ENCODE measurements around the gene LMNTD1.

The LMNTD1 gene

DNA sequence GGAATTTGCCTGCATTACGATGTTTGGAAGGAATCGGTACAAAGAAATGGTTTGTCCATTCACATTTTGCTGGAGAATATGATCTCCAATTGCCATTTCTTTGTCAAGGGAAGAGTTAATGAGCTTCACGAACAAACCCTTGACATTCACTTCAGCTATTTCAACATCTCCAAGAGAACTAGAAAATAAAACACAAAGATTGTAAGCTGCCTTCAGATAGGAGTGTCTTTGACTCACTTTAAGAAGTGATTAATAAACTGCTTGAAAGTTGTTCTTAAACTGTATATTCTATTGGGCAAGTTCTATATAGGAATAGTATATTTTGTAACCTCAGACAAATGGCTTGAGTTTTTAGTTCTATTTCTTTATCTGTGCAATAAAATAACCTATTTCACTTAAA, 26.3 kb downstream of the LMNTD1 start:
- no peak overlapping the region for H3K27ac ChIP-seq (ENCODE audit: low read depth, low read length)
- H3K4me2 ChIP-seq (ENCODE audit: low read depth, low read length, poor library complexity, severe bottlenecking), result no peak overlapping the region
- H3K4me3 ChIP-seq (ENCODE audit: insufficient read depth, low read length, poor library complexity, severe bottlenecking), result no peak overlapping the region
- H3K9me3 ChIP-seq (ENCODE audit: insufficient read depth, low read length), result no peaks in the 10 kb centered on the region
- no peaks in the 10 kb centered on the region for H3F3A ChIP-seq (ENCODE audit: insufficient read depth)
- no peaks in the 10 kb centered on the region for H3K9me2 ChIP-seq (replicated peaks; ENCODE audit: insufficient read depth, low read length)
- H3K9ac ChIP-seq (ENCODE audit: low read length), result no peak overlapping the region
- H3K27me3 ChIP-seq (ENCODE audit: low read length), result no peaks in the 10 kb centered on the region
- H4K20me1 ChIP-seq (ENCODE audit: low read depth, low read length), result no peaks in the 10 kb centered on the region
- TF ChIP-seq, protein P1, sequence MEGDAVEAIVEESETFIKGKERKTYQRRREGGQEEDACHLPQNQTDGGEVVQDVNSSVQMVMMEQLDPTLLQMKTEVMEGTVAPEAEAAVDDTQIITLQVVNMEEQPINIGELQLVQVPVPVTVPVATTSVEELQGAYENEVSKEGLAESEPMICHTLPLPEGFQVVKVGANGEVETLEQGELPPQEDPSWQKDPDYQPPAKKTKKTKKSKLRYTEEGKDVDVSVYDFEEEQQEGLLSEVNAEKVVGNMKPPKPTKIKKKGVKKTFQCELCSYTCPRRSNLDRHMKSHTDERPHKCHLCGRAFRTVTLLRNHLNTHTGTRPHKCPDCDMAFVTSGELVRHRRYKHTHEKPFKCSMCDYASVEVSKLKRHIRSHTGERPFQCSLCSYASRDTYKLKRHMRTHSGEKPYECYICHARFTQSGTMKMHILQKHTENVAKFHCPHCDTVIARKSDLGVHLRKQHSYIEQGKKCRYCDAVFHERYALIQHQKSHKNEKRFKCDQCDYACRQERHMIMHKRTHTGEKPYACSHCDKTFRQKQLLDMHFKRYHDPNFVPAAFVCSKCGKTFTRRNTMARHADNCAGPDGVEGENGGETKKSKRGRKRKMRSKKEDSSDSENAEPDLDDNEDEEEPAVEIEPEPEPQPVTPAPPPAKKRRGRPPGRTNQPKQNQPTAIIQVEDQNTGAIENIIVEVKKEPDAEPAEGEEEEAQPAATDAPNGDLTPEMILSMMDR (IDR thresholded peaks at IDR 0.05; ENCODE audit: insufficient read depth, low read length, poor library complexity, severe bottlenecking), result no peak
- no peak for TF ChIP-seq EZH2phosphoT487 (conservative IDR thresholded peaks at IDR 0.05; ENCODE audit: low read length)
- H2AFZ ChIP-seq (ENCODE audit: low read depth, low read length, severe bottlenecking), result no peak overlapping the region
- no peaks in the 10 kb centered on the region for H3K36me3 ChIP-seq (ENCODE audit: low read length)
- H3K79me2 ChIP-seq (ENCODE audit: insufficient read depth, low read length), result no peaks in the 10 kb centered on the region

DNA sequence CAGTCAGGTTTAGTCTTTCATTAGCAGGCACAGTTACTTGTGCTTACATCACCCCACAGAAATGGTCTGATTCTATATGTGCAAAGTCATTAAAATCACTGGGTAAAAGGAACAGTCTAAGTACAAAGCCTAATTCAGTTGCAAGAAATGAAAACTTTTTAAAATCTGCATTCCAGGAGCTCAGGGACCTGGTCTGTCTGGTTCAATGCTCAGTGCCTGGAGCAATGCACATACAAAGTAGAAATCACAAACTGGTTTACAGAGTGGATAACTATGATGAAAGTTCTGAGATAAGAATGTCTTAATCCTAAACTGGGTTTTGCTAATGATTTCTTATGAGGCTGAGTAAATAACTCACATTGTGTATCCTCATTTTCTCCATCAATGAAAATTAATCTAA, 28.7 kb downstream of the LMNTD1 start:
- Histone ChIP-seq H2AFZ (ENCODE audit: low read depth, low read length, severe bottlenecking) (no peak overlapping the region), H4K20me1 (ENCODE audit: low read depth, low read length) (no peaks in the 10 kb centered on the region), H3K79me2 (ENCODE audit: insufficient read depth, low read length) (no peaks in the 10 kb centered on the region), H3K9me2 (replicated peaks; ENCODE audit: insufficient read depth, low read length) (no peaks in the 10 kb centered on the region), H3K4me2 (ENCODE audit: low read depth, low read length, poor library complexity, severe bottlenecking) (no peak overlapping the region), H3F3A (ENCODE audit: insufficient read depth) (no peaks in the 10 kb centered on the region), H3K36me3 (ENCODE audit: low read length) (no peaks in the 10 kb centered on the region), H3K27me3 (ENCODE audit: low read length) (no peaks in the 10 kb centered on the region), H3K9me3 (ENCODE audit: insufficient read depth, low read length) (no peaks in the 10 kb centered on the region), H3K27ac (ENCODE audit: low read depth, low read length) (no peak overlapping the region), H3K9ac (ENCODE audit: low read length) (no peak overlapping the region), H3K4me3 (ENCODE audit: insufficient read depth, low read length, poor library complexity, severe bottlenecking) (no peak overlapping the region)
- no peak for TF ChIP-seq EZH2phosphoT487 (conservative IDR thresholded peaks at IDR 0.05; ENCODE audit: low read length)
- TF ChIP-seq, protein P1 (IDR thresholded peaks at IDR 0.05; ENCODE audit: insufficient read depth, low read length, poor library complexity, severe bottlenecking), result no peak

DNA sequence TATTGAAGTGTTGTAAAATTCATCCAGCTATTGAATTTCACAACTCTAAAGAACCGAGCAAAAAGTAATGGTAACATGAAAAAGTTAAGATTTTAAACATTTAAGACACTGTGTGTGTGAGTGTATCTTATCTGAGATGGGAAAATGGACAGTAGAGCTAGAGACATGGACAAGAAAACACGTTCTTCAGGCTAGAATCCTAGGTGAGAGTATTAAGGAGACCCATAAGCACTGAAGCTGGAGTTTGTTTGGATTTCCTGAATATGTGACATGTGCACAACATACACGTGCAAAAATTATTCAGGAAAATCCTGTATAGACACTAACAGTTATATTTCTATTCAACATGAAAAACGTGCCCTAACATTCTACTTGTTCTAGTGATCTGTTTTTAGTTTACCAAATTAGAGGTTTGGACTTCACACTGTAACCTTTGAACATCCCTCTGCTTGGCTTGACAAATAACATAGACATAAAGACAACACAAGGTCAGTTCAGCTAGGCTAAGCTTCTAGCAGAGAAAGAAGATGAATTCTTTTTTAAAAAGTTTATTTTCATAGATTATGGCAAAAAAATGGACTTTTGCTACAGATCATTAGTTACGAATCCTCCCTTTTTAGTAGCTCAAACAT, 31.3 kb downstream of the LMNTD1 start:
- Histone ChIP-seq H3K79me2 (ENCODE audit: insufficient read depth, low read length) (no peaks in the 10 kb centered on the region), H2AFZ (ENCODE audit: low read depth, low read length, severe bottlenecking) (no peak overlapping the region), H3K4me2 (ENCODE audit: low read depth, low read length, poor library complexity, severe bottlenecking) (no peak overlapping the region), H3K9ac (ENCODE audit: low read length) (no peak overlapping the region), H4K20me1 (ENCODE audit: low read depth, low read length) (no peaks in the 10 kb centered on the region), H3K4me3 (ENCODE audit: insufficient read depth, low read length, poor library complexity, severe bottlenecking) (no peak overlapping the region), H3F3A (ENCODE audit: insufficient read depth) (no peaks in the 10 kb centered on the region), H3K9me3 (ENCODE audit: insufficient read depth, low read length) (no peaks in the 10 kb centered on the region), H3K36me3 (ENCODE audit: low read length) (no peaks in the 10 kb centered on the region), H3K27ac (ENCODE audit: low read depth, low read length) (no peak overlapping the region), H3K9me2 (replicated peaks; ENCODE audit: insufficient read depth, low read length) (no peaks in the 10 kb centered on the region), H3K27me3 (ENCODE audit: low read length) (no peaks in the 10 kb centered on the region)
- no peak for TF ChIP-seq EZH2phosphoT487 (conservative IDR thresholded peaks at IDR 0.05; ENCODE audit: low read length)
- TF ChIP-seq, protein P1 (IDR thresholded peaks at IDR 0.05; ENCODE audit: insufficient read depth, low read length, poor library complexity, severe bottlenecking), result no peak
